Heart left ventricle (tissue), 16 donors: ENCODE results near the gene ZNF747. TPM values are rescaled to one million over a fixed set of nuclear protein-coding genes. Genes with fewer than 3 reads are reported as not detected.

Experiments used
- ATAC-seq, 4 donors: fragments of 200-7000 bp; cut with Tn5 transposase; one replicate each; pipeline ENCODE4 v1.9.1; 2020 to 2022; ENCODE audit warnings: moderate library complexity in 4 of 4, mild to moderate bottlenecking in 3 of 4, moderate number of reproducible peaks in 1 of 4
- DNase-seq, 5 donors: peaks; one replicate each; pipeline ENCODE4 v3.0.0-alpha.2; 2020
- H3K27ac ChIP-seq, 12 donors: fragments of 200-600 bp; sonication (generic) in 4 of 12; one replicate each; pipeline versions ENCODE4 v1.5.0 to v1.8.0; 2016 to 2022; ENCODE audit warnings: mild to moderate bottlenecking in 2 of 12
- H3K27me3 ChIP-seq, 9 donors: fragments of 200-600 bp; sonication (generic) in 2 of 9; one replicate each; pipeline versions ENCODE4 v1.5.1 to v1.8.0; 2016 to 2022; ENCODE audit warnings: mild to moderate bottlenecking in 3 of 9
- H3K36me3 ChIP-seq, 9 donors: fragments of 200-600 bp; sonication (generic) in 2 of 9; one replicate each; pipeline versions ENCODE4 v1.5.0 to v1.8.0; 2018 to 2022; ENCODE audit warnings: mild to moderate bottlenecking in 2 of 9
- H3K4me1 ChIP-seq, 12 donors: fragments of 200-600 bp; sonication (generic) in 4 of 12; one replicate each; pipeline versions ENCODE4 v1.5.0 to v1.8.0; 2016 to 2022; ENCODE audit warnings: mild to moderate bottlenecking in 3 of 12
- H3K4me3 ChIP-seq, 12 donors: fragments of 200-600 bp; sonication (generic) in 4 of 12; one replicate each; pipeline versions ENCODE4 v1.5.0 to v1.8.0; 2017 to 2022; ENCODE audit warnings: mild to moderate bottlenecking in 9 of 12, moderate library complexity in 4 of 12
- H3K9me3 ChIP-seq, 12 donors: fragments of 200-600 bp; sonication (generic) in 4 of 12; one replicate each; pipeline versions ENCODE4 v1.5.0 to v1.8.0; 2016 to 2022; ENCODE audit warnings: mild to moderate bottlenecking in 1 of 12
- CTCF ChIP-seq, 12 donors: fragments of 200-600 bp; sonication (generic) in 4 of 12; IDR thresholded peaks; one replicate each; pipeline versions ENCODE4 v1.5.0 to v1.8.0; 2018 to 2022; ENCODE audit warnings: antibody characterized with exemption in 12 of 12, mild to moderate bottlenecking in 5 of 12
- POLR2A ChIP-seq, 2 donors: fragments of 450-650 bp; IDR thresholded peaks; one replicate each; pipeline ENCODE4 v1.6.1; 2017; ENCODE audit warnings: antibody characterized with exemption in 2 of 2, mild to moderate bottlenecking in 2 of 2, moderate library complexity in 2 of 2
- WGBS, 4 donors: extraction: QIAGEN DNeasy Blood & Tissue Kit in 2 of 4; methylation state at CpG; one replicate each; pipeline versions ENCODE4 v1.1.5 to v1.1.7; 2013 to 2018; 5-methylcytosine and 5-hydroxymethylcytosine counted together
- intact Hi-C, 10 donors: fragments of 100-400 bp; cut with DNase I; formaldehyde crosslinking; loops; one replicate each; pipeline versions ENCODE4 v1.11.1 to v1.14.2; 2022
- polyA plus RNA-seq, 2 donors: library from polyadenylated mRNA; stranded (reverse); fragments of 200-250 nt; gene quantifications; one replicate each; pipeline ENCODE4 v1.2.3, GENCODE V29; 2013
- total RNA-seq, 9 donors: library from RNA; depleted of rRNA in 2 of 9; stranded (reverse); fragments of >200 nt in 2 of 9; fragmentation: NEBNext Ultra II Directional in 3 of 9; extraction: Animal tissue kit (Norgen Biotek cat#: 25700) in 3 of 9; gene quantifications; one replicate each; pipeline versions ENCODE4 v1.1.0 to v1.2.4, GENCODE V29; 2016 to 2023
- donor health status: ischemic (EF 13 %, LVEDD 7.1; RV severe dilation, severe dysfunction).
- donor health status: healthy with polysubstance abuse.
- donor health status: DM: no; HTN: yes; CAD: no.
- donor health status: DM: no; HTN: no; CAD: no.
- donor health status: ischemic (EF 25% LVEDD 6.9; RV normal size, moderate dysfunction).
- donor health status: ischemic (EF 25% LVEDD 5.7; RV mildly dilated, moderate dysfunction).
- donor health status: healthy.
- donor health status: DM: yes; HTN: yes; CAD: no.
- donor health status: ischemic (EF 35%, LVEDD 5.7; RV mildly dilated, moderate dysfunction).
- donor health status: nonischemic (EF 11% LVEDD 7.7; RV severe dilation, severe dysfunction).
- donor health status: DM: yes; HTN: yes; CAD: no.
- donor health status: PGD.
- donor health status: ischemic (EF 29% LVEDD 5.4; RV normal size, mild dysfunction).
- donor health status: nonischemic (EF 23%, LVEDD 6.1; RV moderate dilation, normal function).

Gene ZNF747
- total and polyA plus RNA-seq, 11 donors = 8.6 to 15.2 (median 9.6) TPM

- intact Hi-C loops = loop anchor here in 1 of 10 donors (2.0 kb wide), 1 partner anchor 23 kb away; the partner anchor contains the start of gene ZNF747
- H3K36me3 ChIP-seq = peaks cover 0 to 31% (median 21%) of the 10 kb centered on the region in 9 donors
- ATAC-seq = peak in 2 of 4 donors; percentile 2
- H3K9me3 ChIP-seq = no peaks in the 10 kb centered on the region
- 0 to 1% (median 0%) methylated on average over 3 to 17 of the region's 17 CpGs for WGBS, 4 donors
- TF ChIP-seq CTCF (IDR thresholded peaks at IDR 0.05) = no peak
- TF ChIP-seq POLR2A (IDR thresholded peaks at IDR 0.05) = no peak
- H3K27ac ChIP-seq = peak overlapping the region; percentile 86 to 99 (median 94)
- DNase-seq = peak in 1 of 5 donors; percentile 66
- H3K4me3 ChIP-seq = peak overlapping the region; percentile 63 to 98 (median 77)
- H3K27me3 ChIP-seq = no peaks in the 10 kb centered on the region
- peaks cover 0 to 73% (median 32%) of the 10 kb centered on the region in 12 donors for H3K4me1 ChIP-seq
Measured at GRCh38 chr16:30557707-30557956, 23.0 kb upstream of the ZNF747 start.

GRCh38 chr16:30556125-30556473 lies 21.4 kb upstream of the ZNF747 start:
- H3K4me1 ChIP-seq = peaks cover 0 to 75% (median 34%) of the 10 kb centered on the region in 12 donors
- no peak for ATAC-seq
- DNase-seq = no peak

GRCh38 chr16:30555315-30556124 lies 20.9 kb upstream of the ZNF747 start:
- Histone ChIP-seq H3K9me3 (no peaks in the 10 kb centered on the region), H3K4me3 (no peak overlapping the region), H3K27me3 (no peaks in the 10 kb centered on the region), H3K27ac (peak overlapping the region in 3 of 12 donors; percentile 33 to 99 (median 92)), H3K4me1 (peaks cover 0 to 73% (median 31%) of the 10 kb centered on the region in 12 donors), H3K36me3 (peaks cover 0 to 31% (median 21%) of the 10 kb centered on the region in 9 donors)
- intact Hi-C loops = loop anchor here in 1 of 10 donors (2.0 kb wide), 1 partner anchor 21 kb away; the partner anchor contains the start of gene ZNF747
- TF ChIP-seq CTCF (IDR thresholded peaks at IDR 0.05) (no peak), POLR2A (IDR thresholded peaks at IDR 0.05) (no peak)
- ATAC-seq (no peak), DNase-seq (no peak)
- WGBS, 4 donors = 94 to 98% (median 95%) methylated on average over 41 to 69 of the region's 69 CpGs

More at GRCh38 chr16:30556125-30556473, 21.4 kb upstream of the ZNF747 start:
- no peak for TF ChIP-seq CTCF (IDR thresholded peaks at IDR 0.05)
- TF ChIP-seq POLR2A (IDR thresholded peaks at IDR 0.05) = no peak
- WGBS, 4 donors = 53 to 58% (median 54%) methylated on average over 9 to 10 of the region's 10 CpGs
- intact Hi-C loops = loop anchor here in 1 of 10 donors (2.0 kb wide), 1 partner anchor 21 kb away; the partner anchor contains the start of gene ZNF747
- no peak overlapping the region for H3K4me3 ChIP-seq
- no peaks in the 10 kb centered on the region for H3K9me3 ChIP-seq
- H3K27ac ChIP-seq = peak overlapping the region in 3 of 12 donors; percentile 89 to 99 (median 92)
- H3K27me3 ChIP-seq = no peaks in the 10 kb centered on the region
- peaks cover 0 to 31% (median 21%) of the 10 kb centered on the region in 9 donors for H3K36me3 ChIP-seq

- TF ChIP-seq CTCF (IDR thresholded peaks at IDR 0.05) = no peak
- TF ChIP-seq POLR2A (IDR thresholded peaks at IDR 0.05) = no peak
- WGBS, 4 donors = 93 to 95% (median 94%) methylated on average over 7 to 18 of the region's 18 CpGs
- Histone ChIP-seq H3K4me3 (no peak overlapping the region), H3K36me3 (peaks cover 0 to 31% (median 21%) of the 10 kb centered on the region in 9 donors), H3K9me3 (no peaks in the 10 kb centered on the region), H3K4me1 (peaks cover 0 to 66% (median 31%) of the 10 kb centered on the region in 12 donors), H3K27me3 (no peaks in the 10 kb centered on the region), H3K27ac (peak overlapping the region in 2 of 12 donors; percentile 33 to 51)
- DNase-seq = no peak
- no peak for ATAC-seq
- intact Hi-C loops = no loop called here
Measured at GRCh38 chr16:30554557-30555314, 20.1 kb upstream of the ZNF747 start.
